Hematopoietic multipotent progenitor cell treated with erythropoietin and hydrocortisone succinate and interleukin-3 and kit ligand, for 8 days (in vitro differentiated cells): ENCODE data around the gene PAPPA2.
"Not testable (repeated sequence)": the region's sequence is repeated elsewhere in the genome, so short reads cannot be mapped to it uniquely, and the experiment has no call there.

ENCODE experiments used
- DNase-seq: peaks from one replicate; pipeline ENCODE4 v3.0.0-alpha.2; 2015

PAPPA2 gene

GRCh38 chr1:176552217-176552991, 89.4 kb downstream of the PAPPA2 start:
- no peak for DNase-seq

GRCh38 chr1:176552999-176553398, 90.0 kb downstream of the PAPPA2 start:
- no peak for DNase-seq

GRCh38 chr1:176556288-176556687, 93.3 kb downstream of the PAPPA2 start:
- DNase-seq: no peak

GRCh38 chr1:176557543-176558258, 94.7 kb downstream of the PAPPA2 start:
- DNase-seq: no peak

- no peak for DNase-seq
Observed at GRCh38 chr1:176558561-176558960, 95.6 kb downstream of the PAPPA2 start.

- DNase-seq: no peak
Observed at GRCh38 chr1:176559474-176559873, 96.5 kb downstream of the PAPPA2 start.

- peak; percentile 50 for DNase-seq
Observed at GRCh38 chr1:176559878-176560277, 96.9 kb downstream of the PAPPA2 start.

- DNase-seq: no peak
Observed at GRCh38 chr1:176560681-176561080, 97.7 kb downstream of the PAPPA2 start.

- DNase-seq: not testable (repeated sequence)
Observed at GRCh38 chr1:176561761-176562160, 98.8 kb downstream of the PAPPA2 start.

- DNase-seq: no peak
Observed at GRCh38 chr1:176566004-176566975, 103.3 kb downstream of the PAPPA2 start.

- peak; percentile 2 for DNase-seq
Observed at GRCh38 chr1:176567190-176567794, 104.3 kb downstream of the PAPPA2 start.

GRCh38 chr1:176568185-176568584, 105.2 kb downstream of the PAPPA2 start:
- DNase-seq: no peak

GRCh38 chr1:176574756-176575155, 111.8 kb downstream of the PAPPA2 start:
- DNase-seq: no peak

GRCh38 chr1:176575991-176576390, 113.0 kb downstream of the PAPPA2 start:
- no peak for DNase-seq

GRCh38 chr1:176576670-176577069, 113.7 kb downstream of the PAPPA2 start:
- DNase-seq: no peak

GRCh38 chr1:176577646-176578197, 114.7 kb downstream of the PAPPA2 start:
- DNase-seq: no peak

GRCh38 chr1:176579087-176579486, 116.1 kb downstream of the PAPPA2 start:
- DNase-seq: no peak

GRCh38 chr1:176595217-176595616, 132.2 kb downstream of the PAPPA2 start:
- no peak for DNase-seq

- DNase-seq: no peak
Observed at GRCh38 chr1:176601348-176601747, 138.4 kb downstream of the PAPPA2 start.

GRCh38 chr1:176602388-176603004, 139.5 kb downstream of the PAPPA2 start:
- DNase-seq: no peak

GRCh38 chr1:176603696-176604095, 140.7 kb downstream of the PAPPA2 start:
- DNase-seq: no peak

GRCh38 chr1:176604461-176604860, 141.5 kb downstream of the PAPPA2 start:
- no peak for DNase-seq
